ENCODE data around the gene SFMBT2. TPM values are rescaled to one million over a fixed set of nuclear protein-coding genes. Genes with fewer than 3 reads are reported as not detected.

SFMBT2 gene
- total RNA-seq, 1 donor from 2014 or later: 2.7 TPM

DNA sequence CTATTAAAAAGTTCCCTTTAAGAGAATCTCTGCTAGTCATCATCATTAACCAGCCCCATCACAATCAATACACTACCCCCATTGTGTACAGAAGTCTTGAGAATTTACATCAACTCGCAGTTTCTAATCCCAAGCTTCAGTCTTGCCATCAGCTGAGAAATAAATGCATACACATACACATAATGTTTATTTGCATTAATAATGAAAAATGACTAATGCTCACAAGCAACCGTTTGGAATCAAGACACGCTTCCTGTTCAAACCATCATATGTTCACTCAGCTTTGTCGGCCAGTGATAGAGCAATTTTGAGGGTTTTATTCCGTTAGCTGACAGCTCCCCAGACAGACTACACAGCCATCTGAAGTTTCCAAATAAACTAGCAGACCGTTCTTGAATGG lies 287.1 kb downstream of the SFMBT2 start:
- Mint-ChIP-seq H3K4me3 (ENCODE audit: unreplicated experiment) (no peak overlapping the region), H3K9me3 (ENCODE audit: unreplicated experiment) (no peaks in the 10 kb centered on the region), H3K4me1 (ENCODE audit: unreplicated experiment) (no peaks in the 10 kb centered on the region), H3K36me3 (ENCODE audit: unreplicated experiment) (no peaks in the 10 kb centered on the region), H3K27me3 (ENCODE audit: unreplicated experiment) (peaks cover 40% of the 10 kb centered on the region), H3K27ac (ENCODE audit: unreplicated experiment) (no peak overlapping the region)
- no peak for DNase-seq (ENCODE audit: extremely low spot score, unreplicated experiment)
- TF ChIP-seq, protein P1, sequence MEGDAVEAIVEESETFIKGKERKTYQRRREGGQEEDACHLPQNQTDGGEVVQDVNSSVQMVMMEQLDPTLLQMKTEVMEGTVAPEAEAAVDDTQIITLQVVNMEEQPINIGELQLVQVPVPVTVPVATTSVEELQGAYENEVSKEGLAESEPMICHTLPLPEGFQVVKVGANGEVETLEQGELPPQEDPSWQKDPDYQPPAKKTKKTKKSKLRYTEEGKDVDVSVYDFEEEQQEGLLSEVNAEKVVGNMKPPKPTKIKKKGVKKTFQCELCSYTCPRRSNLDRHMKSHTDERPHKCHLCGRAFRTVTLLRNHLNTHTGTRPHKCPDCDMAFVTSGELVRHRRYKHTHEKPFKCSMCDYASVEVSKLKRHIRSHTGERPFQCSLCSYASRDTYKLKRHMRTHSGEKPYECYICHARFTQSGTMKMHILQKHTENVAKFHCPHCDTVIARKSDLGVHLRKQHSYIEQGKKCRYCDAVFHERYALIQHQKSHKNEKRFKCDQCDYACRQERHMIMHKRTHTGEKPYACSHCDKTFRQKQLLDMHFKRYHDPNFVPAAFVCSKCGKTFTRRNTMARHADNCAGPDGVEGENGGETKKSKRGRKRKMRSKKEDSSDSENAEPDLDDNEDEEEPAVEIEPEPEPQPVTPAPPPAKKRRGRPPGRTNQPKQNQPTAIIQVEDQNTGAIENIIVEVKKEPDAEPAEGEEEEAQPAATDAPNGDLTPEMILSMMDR (IDR thresholded peaks at IDR 0.05): no peak

- H3K36me3 Mint-ChIP-seq (ENCODE audit: unreplicated experiment): no peaks in the 10 kb centered on the region
- H3K4me3 Mint-ChIP-seq (ENCODE audit: unreplicated experiment): no peak overlapping the region
Observed at GRCh38 chr10:7122561-7122960, 288.3 kb downstream of the SFMBT2 start.

GRCh38 chr10:7121154-7121797 lies 289.6 kb downstream of the SFMBT2 start:
- Mint-ChIP-seq H3K36me3 (ENCODE audit: unreplicated experiment) (no peaks in the 10 kb centered on the region), H3K4me1 (ENCODE audit: unreplicated experiment) (no peaks in the 10 kb centered on the region), H3K4me3 (ENCODE audit: unreplicated experiment) (no peak overlapping the region), H3K9me3 (ENCODE audit: unreplicated experiment) (no peaks in the 10 kb centered on the region), H3K27ac (ENCODE audit: unreplicated experiment) (no peak overlapping the region), H3K27me3 (ENCODE audit: unreplicated experiment) (peaks cover 28% of the 10 kb centered on the region)
- TF ChIP-seq, protein P1 (IDR thresholded peaks at IDR 0.05): peak; percentile 47
- peak; percentile 34 for DNase-seq (ENCODE audit: extremely low spot score, unreplicated experiment)

More at GRCh38 chr10:7122561-7122960, 288.3 kb downstream of the SFMBT2 start:
- no peak for DNase-seq (ENCODE audit: extremely low spot score, unreplicated experiment)
- Mint-ChIP-seq H3K27me3 (ENCODE audit: unreplicated experiment) (peaks cover 36% of the 10 kb centered on the region), H3K27ac (ENCODE audit: unreplicated experiment) (no peak overlapping the region), H3K4me1 (ENCODE audit: unreplicated experiment) (no peaks in the 10 kb centered on the region), H3K9me3 (ENCODE audit: unreplicated experiment) (no peaks in the 10 kb centered on the region)
- TF ChIP-seq, protein P1 (IDR thresholded peaks at IDR 0.05): no peak

DNA sequence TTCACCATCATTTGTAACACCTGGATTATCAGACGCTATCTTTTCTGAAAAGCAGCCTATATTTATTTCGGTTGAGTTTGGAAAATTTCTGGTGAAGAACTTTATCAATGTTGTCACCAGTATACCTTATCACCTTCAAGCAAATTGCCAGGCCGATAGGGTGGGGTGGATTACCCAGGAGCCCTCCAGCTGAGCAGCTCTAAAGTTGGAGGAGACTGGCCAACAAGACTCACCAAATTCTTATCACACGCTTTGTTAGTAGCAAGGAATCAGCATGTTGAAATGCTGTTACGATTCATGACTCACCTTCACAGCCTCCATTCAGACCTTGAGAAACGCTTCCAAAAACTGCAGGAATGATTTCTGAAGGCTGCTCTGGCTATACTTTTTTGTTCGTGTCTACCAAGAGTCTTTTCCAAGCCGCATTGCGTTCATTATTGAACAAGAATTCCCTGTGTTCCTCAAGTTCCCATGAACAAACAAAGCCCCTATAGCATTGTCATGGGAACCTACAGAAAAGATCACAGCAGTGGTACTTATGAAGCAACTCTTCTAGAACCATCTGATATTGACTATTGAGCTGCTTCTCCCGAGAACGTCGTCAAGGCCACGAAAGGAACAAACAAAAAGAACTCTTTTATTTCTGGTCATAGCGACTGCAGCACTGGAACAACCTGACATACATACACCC lies 291.4 kb downstream of the SFMBT2 start:
- Mint-ChIP-seq H3K27me3 (ENCODE audit: unreplicated experiment) (peaks cover 17% of the 10 kb centered on the region), H3K36me3 (ENCODE audit: unreplicated experiment) (no peaks in the 10 kb centered on the region)
- peak; percentile 32 for DNase-seq (ENCODE audit: extremely low spot score, unreplicated experiment)

More for the DNA sequence above, 291.4 kb downstream of the SFMBT2 start:
- Mint-ChIP-seq H3K27ac (ENCODE audit: unreplicated experiment) (no peak overlapping the region), H3K4me1 (ENCODE audit: unreplicated experiment) (no peaks in the 10 kb centered on the region), H3K9me3 (ENCODE audit: unreplicated experiment) (no peaks in the 10 kb centered on the region), H3K4me3 (ENCODE audit: unreplicated experiment) (no peak overlapping the region)
- TF ChIP-seq, protein P1 (IDR thresholded peaks at IDR 0.05): no peak
